Effector memory CD8-positive, alpha-beta T cell (primary cell): Measurements from ENCODE around the gene IL7R.

ENCODE experiments used
- ATAC-seq: fragments of 150-1000 bp; cut with Tn5 transposase; replicated peaks from 2 replicates; pipeline ENCODE4 v1.10.0; 2021; ENCODE audit warnings: mild to moderate bottlenecking, moderate library complexity
- DNase-seq, 3 experiments: peaks; one replicate each; pipeline ENCODE4 v3.0.0; 2021
- H3K27ac Mint-ChIP-seq, 2 donors: one replicate each; pipeline ENCODE4 v1.8.0; 2022; ENCODE audit warnings: mild to moderate bottlenecking in 2 of 2, mixed read lengths in 2 of 2, moderate library complexity in 2 of 2
- H3K27me3 Mint-ChIP-seq, 2 donors: one replicate each; pipeline ENCODE4 v1.8.0; 2022; ENCODE audit warnings: mixed read lengths in 2 of 2
- H3K36me3 Mint-ChIP-seq: one replicate; pipeline ENCODE4 v1.8.0; 2022; ENCODE audit warnings: mild to moderate bottlenecking, moderate library complexity, mixed read lengths; ENCODE audit not compliant: insufficient read depth
- H3K4me1 Mint-ChIP-seq, 2 donors: one replicate each; pipeline ENCODE4 v1.8.0; 2022; ENCODE audit warnings: low read depth in 2 of 2, mixed read lengths in 2 of 2
- H3K4me3 Mint-ChIP-seq, 2 donors: one replicate each; pipeline ENCODE4 v1.8.0; 2022; ENCODE audit warnings: mild to moderate bottlenecking in 2 of 2, mixed read lengths in 2 of 2, moderate library complexity in 2 of 2
- H3K9me3 Mint-ChIP-seq, 2 donors: one replicate each; pipeline ENCODE4 v1.8.0; 2022; ENCODE audit warnings: mixed read lengths in 2 of 2
- total RNA-seq, 9 experiments: gene quantifications; one replicate each; lab custom pipeline; 2026; lab: John Stamatoyannopoulos, UW

Gene IL7R, protein sequence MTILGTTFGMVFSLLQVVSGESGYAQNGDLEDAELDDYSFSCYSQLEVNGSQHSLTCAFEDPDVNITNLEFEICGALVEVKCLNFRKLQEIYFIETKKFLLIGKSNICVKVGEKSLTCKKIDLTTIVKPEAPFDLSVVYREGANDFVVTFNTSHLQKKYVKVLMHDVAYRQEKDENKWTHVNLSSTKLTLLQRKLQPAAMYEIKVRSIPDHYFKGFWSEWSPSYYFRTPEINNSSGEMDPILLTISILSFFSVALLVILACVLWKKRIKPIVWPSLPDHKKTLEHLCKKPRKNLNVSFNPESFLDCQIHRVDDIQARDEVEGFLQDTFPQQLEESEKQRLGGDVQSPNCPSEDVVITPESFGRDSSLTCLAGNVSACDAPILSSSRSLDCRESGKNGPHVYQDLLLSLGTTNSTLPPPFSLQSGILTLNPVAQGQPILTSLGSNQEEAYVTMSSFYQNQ
- 199 to 2,397 (median 749) reads per million in 9 experiments for total RNA-seq

DNA sequence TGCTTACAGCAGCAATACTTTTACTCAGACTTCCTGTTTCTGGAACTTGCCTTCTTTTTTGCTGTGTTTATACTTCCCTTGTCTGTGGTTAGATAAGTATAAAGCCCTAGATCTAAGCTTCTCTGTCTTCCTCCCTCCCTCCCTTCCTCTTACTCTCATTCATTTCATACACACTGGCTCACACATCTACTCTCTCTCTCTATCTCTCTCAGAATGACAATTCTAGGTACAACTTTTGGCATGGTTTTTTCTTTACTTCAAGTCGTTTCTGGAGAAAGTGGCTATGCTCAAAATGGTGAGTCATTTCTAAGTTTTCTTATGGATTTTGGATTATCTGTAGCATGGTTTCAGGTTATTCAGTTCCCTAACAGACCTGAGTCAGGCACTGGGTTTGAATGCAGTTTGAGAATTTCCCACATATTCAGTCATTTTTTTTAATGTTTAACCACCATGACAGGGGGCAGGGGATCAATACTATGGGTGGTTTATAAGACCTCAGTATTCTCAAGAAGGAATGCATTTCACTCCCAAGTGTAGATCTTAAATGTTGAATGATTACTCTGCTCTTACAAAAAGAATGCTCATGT is at the start of gene IL7R:
IL7R (plus strand) TSS at position 127 of the 587 bp plus-strand sequence; CDS start at position 214, 87 bp downstream.
- ATAC-seq: peak; percentile 26
- DNase-seq: peak in 2 of 3 experiments; percentile 17 to 35
- H3K27ac Mint-ChIP-seq: peak within 1 kb of the TSS; percentile 98 to 100
- no peaks in the 10 kb centered on the region for H3K27me3 Mint-ChIP-seq
- H3K4me1 Mint-ChIP-seq: peaks cover 48 to 53% of the 10 kb centered on the region in 2 donors
- H3K36me3 Mint-ChIP-seq: peaks cover 91% of the 10 kb centered on the region
- peak within 1 kb of the TSS; percentile 74 to 76 for H3K4me3 Mint-ChIP-seq
- H3K9me3 Mint-ChIP-seq: no peaks in the 10 kb centered on the region

DNA sequence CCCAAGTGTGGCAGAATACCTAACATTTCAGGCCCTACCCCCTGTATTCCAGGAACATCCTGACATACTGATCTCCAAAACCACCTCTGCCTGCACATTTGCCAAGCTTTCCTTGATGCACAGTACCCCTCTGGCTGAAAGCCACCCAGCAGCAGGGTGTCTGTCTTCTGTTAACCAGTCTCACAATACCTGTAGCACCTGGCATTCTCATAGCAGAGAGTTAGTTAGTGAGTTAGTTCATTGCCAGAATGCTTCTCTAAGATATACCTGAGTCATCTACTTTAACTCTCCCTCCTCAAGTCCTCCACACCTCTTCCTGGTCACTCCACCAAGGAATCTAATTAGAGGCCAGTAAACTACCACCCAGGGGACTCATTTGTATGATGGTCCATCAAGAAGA is 46.1 kb upstream of the IL7R start:
- peak overlapping the region; percentile 65 to 66 for H3K4me3 Mint-ChIP-seq
- peak overlapping the region; percentile 96 to 98 for H3K27ac Mint-ChIP-seq
- no peak for DNase-seq
- H3K9me3 Mint-ChIP-seq: no peaks in the 10 kb centered on the region
- peak; percentile 39 for ATAC-seq
- peaks cover 22 to 31% of the 10 kb centered on the region in 2 donors for H3K4me1 Mint-ChIP-seq
- peaks cover 16% of the 10 kb centered on the region for H3K36me3 Mint-ChIP-seq
- H3K27me3 Mint-ChIP-seq: no peaks in the 10 kb centered on the region

DNA sequence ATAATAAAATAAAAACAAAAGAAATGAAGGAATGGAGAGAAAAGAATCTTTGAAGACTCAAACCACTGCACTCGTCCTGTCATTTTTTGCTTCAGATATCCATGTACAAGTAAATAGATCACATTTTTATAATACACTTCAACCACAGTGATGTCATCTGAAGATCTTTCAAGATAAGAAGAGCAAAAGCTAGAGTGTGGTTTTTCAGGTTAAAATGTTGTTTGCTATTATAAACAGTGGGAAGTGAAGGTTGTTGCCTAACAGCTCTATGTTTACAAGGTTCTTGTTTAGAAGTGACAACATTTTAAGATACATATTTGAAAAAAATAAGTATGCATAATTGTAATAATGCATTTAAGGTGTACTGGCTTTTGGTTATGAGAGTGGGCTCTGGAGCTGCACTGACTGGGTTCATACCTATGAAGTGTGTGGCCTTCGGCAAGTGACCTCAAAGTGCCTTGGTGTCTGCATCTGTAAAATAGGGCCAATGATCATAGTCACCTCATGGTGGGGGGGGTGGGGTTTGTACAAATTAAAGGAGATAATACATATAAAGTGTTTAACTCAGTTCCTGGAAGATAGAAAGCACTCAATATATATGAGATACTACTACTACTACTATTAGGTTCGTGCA is 45.5 kb upstream of the IL7R start:
- ATAC-seq: peak; percentile 85
- peak overlapping the region; percentile 66 to 73 for H3K4me3 Mint-ChIP-seq
- no peaks in the 10 kb centered on the region for H3K27me3 Mint-ChIP-seq
- peak overlapping the region; percentile 96 to 98 for H3K27ac Mint-ChIP-seq
- H3K4me1 Mint-ChIP-seq: peaks cover 22 to 31% of the 10 kb centered on the region in 2 donors
- no peaks in the 10 kb centered on the region for H3K9me3 Mint-ChIP-seq
- peak; percentile 38 to 46 (median 38) for DNase-seq
- peaks cover 16% of the 10 kb centered on the region for H3K36me3 Mint-ChIP-seq

DNA sequence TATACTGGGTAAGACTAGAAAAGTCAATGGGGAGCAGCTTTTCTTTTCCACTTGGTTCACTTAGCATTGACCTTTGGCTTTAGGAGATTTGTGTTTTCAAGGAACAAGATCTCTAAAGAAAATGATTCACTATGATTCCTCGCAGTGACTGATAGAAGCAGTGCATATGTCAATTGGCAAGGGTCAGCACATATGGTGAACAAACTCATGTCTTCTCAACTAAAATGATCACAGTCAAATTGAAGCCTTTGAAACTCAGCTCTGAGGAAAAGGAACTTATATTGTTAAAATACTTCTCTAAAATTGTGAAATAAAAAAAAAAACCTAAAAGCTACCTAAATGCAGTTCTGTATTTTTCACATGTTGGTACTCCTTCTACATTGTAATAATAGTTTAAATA is 43.2 kb upstream of the IL7R start:
- peaks cover 16% of the 10 kb centered on the region for H3K36me3 Mint-ChIP-seq
- DNase-seq (no peak), ATAC-seq (no peak)
- no peak overlapping the region for H3K4me3 Mint-ChIP-seq
- H3K4me1 Mint-ChIP-seq: peaks cover 20 to 28% of the 10 kb centered on the region in 2 donors
- H3K9me3 Mint-ChIP-seq: no peaks in the 10 kb centered on the region
- H3K27me3 Mint-ChIP-seq: no peaks in the 10 kb centered on the region
- peak overlapping the region in 1 of 2 donors; percentile 59 for H3K27ac Mint-ChIP-seq

DNA sequence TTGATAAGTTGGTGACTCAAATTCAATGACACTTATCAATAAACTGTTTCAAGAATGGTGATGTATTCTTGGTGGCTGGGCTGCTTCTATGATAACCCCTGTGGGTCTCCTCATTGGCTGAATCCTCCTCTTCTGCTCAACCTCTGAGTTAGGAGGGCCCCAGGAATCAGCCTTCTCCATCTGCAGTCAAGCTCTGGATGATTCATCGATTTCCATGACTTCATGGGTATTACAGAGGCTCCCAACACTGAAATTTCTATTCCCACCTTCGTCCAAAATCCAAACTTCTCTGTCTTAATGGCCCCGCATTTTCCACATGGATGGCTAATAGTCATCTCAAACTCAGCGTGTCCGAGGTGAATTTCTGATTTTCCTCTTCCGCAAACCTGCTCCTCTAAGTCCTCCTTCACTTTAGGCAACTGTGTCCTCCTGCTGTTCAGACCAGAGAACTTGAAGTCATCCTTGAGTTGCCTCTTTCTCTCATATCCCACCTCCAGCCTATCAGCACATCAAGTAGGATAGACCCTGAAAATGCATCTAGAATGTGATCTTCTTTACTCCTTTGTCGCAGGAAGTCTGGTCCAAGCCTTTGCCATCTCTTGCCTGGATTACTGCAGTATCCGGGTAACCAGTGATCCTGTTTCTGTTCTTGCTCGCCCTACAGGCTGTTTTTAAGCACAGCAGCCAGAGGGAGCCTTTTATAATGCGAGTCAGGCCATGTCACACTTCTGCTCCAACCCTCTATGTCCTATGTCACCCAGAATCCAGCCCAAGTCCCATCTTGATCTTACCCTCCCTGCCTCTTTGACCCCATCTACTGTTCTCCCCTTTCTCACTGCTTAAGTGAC is 41.4 kb upstream of the IL7R start:
- no peaks in the 10 kb centered on the region for H3K27me3 Mint-ChIP-seq
- DNase-seq: peak in 2 of 3 experiments; percentile 26 to 27
- H3K36me3 Mint-ChIP-seq: peaks cover 15% of the 10 kb centered on the region
- peaks cover 0 to 7% of the 10 kb centered on the region in 2 donors for H3K9me3 Mint-ChIP-seq
- peaks cover 23 to 32% of the 10 kb centered on the region in 2 donors for H3K4me1 Mint-ChIP-seq
- no peak overlapping the region for H3K27ac Mint-ChIP-seq
- no peak for ATAC-seq
- H3K4me3 Mint-ChIP-seq: no peak overlapping the region

DNA sequence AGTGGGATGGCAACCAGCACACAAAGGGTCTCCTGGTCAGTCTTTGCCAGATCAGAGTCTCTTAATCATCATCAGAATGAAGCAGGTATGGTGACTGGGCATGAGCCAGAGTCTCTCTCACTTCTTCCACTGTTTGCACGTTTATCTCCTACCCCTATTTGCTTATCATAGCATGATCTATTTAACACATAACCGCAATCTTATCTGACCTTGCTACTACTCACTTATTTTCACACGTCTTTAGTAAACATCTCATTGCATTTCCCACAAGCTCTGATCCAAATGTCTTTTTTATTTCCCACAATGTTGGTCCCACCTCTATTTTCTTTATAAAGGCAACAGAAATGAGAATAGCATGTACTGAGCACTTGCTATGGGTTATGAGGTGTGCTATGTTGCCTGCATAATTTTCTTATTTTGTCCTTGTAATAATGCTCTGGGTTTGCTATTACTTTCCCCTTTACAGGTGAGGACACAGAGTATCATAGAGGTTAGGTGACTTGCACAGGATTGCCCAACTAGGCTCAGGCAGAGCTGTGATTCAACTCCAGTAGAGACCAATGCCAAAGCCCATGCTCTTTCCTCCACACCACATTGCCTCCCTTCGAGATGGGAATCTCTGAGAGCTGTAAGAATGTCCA is 39.7 kb upstream of the IL7R start:
- H3K27ac Mint-ChIP-seq: no peak overlapping the region
- ATAC-seq (peak; percentile 76), DNase-seq (no peak)
- no peaks in the 10 kb centered on the region for H3K27me3 Mint-ChIP-seq
- H3K9me3 Mint-ChIP-seq: peaks cover 0 to 7% of the 10 kb centered on the region in 2 donors
- peaks cover 29 to 37% of the 10 kb centered on the region in 2 donors for H3K4me1 Mint-ChIP-seq
- peaks cover 3% of the 10 kb centered on the region for H3K36me3 Mint-ChIP-seq
- H3K4me3 Mint-ChIP-seq: no peak overlapping the region

DNA sequence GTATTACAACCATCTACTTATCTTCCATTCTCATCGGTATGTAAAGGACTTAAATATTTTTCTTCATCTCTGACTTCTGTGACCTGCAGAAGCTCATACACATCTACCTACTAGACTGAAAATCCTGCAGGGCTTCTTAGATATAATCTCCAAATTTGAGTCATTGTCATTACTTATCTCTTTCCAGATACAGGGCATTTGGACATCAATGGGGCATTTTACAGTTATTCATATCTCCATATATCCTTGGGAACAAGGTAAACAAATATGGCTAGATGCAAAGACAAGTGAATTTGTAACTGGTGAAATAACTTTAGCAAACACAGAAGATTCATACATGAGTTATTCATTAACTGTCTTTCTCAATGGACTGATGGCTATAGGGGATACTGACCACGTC is 37.7 kb upstream of the IL7R start:
- H3K27me3 Mint-ChIP-seq: no peaks in the 10 kb centered on the region
- ATAC-seq: no peak
- H3K4me3 Mint-ChIP-seq: peak overlapping the region; percentile 29 to 50
- no peak for DNase-seq
- peaks cover 0 to 7% of the 10 kb centered on the region in 2 donors for H3K9me3 Mint-ChIP-seq
- H3K27ac Mint-ChIP-seq: peak overlapping the region; percentile 52 to 85
- H3K4me1 Mint-ChIP-seq: peaks cover 44 to 47% of the 10 kb centered on the region in 2 donors
- peaks cover 3% of the 10 kb centered on the region for H3K36me3 Mint-ChIP-seq

DNA sequence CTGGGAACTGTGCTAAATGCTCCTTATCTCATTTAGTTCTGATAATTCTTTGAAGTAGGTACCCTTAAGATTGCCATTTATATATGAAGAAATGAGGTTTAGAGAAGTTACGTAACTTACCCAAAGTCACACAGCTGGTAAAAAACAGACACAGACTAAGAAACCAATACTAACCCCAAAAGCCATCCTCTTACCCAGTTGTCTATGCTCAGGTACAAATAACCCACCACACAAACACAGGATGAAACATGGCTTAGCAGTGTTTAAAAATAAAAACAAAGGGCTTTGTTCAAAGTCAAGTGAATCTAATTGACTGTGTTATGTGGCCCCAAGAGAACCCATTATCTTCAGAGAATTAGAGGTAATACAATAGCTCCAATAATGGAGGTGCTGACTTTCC is 37.0 kb upstream of the IL7R start:
- Mint-ChIP-seq H3K9me3 (peaks cover 0 to 7% of the 10 kb centered on the region in 2 donors), H3K4me1 (peaks cover 47 to 49% of the 10 kb centered on the region in 2 donors), H3K36me3 (peaks cover 3% of the 10 kb centered on the region), H3K27ac (peak overlapping the region; percentile 52 to 85), H3K27me3 (no peaks in the 10 kb centered on the region), H3K4me3 (peak overlapping the region; percentile 29 to 50)
- no peak for DNase-seq
- ATAC-seq: peak; percentile 39

DNA sequence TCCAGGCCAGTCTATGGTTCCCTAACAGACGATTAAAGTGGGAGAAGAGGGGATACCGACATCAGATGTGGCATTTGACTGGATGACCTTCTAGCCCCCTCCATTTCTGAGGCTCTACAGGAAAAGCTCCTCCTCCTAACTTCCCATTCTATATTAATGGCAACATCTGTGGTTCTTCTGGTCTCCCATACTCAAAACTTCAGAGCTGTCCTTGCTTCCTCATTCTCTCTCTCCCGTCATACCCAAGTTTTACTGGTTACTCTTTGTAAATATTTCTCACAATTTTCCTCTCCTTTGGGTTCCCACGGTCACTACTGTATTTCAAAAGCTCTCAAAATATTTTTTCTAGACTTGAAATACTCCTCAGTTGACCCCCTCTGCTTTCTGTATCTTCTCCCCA is 36.0 kb upstream of the IL7R start:
- Mint-ChIP-seq H3K27me3 (no peaks in the 10 kb centered on the region), H3K4me3 (peak overlapping the region; percentile 29 to 41), H3K9me3 (peaks cover 0 to 7% of the 10 kb centered on the region in 2 donors), H3K27ac (peak overlapping the region; percentile 50 to 85), H3K4me1 (peaks cover 53 to 56% of the 10 kb centered on the region in 2 donors), H3K36me3 (peaks cover 3% of the 10 kb centered on the region)
- ATAC-seq: no peak
- no peak for DNase-seq

DNA sequence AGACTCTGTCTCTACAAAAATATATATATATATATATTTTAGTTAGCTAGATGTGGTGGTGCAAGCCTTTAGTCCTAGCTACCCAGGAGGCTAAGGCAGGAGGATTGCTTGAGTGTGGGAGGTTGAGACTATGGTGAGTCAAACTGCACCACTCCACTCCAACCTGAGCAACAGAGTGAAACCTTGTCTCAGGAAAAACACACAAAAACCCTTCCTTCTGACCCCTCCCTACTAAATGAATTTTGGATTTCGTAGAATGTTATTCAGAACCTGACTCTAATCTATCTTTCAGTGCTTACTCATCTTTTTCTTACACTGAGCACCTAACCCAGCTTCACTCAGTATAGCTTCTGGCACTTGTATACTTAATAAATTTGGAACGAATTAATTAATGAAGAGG is 35.2 kb upstream of the IL7R start:
- Mint-ChIP-seq H3K4me3 (peak overlapping the region; percentile 1 to 57), H3K27ac (peak overlapping the region; percentile 86 to 87), H3K27me3 (no peaks in the 10 kb centered on the region), H3K4me1 (peaks cover 59 to 62% of the 10 kb centered on the region in 2 donors), H3K9me3 (peaks cover 0 to 7% of the 10 kb centered on the region in 2 donors), H3K36me3 (peaks cover 6% of the 10 kb centered on the region)
- ATAC-seq: no peak
- DNase-seq: no peak

DNA sequence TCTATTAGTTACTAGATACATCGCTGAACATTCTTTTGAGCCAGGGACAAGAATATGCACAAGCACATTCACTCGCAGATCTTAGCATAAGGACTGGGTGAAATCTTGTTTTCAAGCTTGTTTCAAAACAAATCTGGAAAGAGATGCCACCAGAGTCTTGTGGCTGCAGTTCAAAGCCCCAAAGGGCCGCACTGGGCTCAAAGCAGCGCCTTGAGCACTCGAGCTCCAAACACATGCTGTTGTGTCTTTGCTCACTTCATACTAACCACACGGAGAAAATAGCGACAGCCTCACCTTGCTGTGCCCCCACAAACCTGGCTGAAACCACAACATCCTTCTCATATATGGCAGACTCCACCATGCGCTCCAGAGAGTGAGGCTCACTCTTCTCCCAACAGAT is 34.2 kb upstream of the IL7R start:
- H3K27me3 Mint-ChIP-seq: no peaks in the 10 kb centered on the region
- H3K4me3 Mint-ChIP-seq: peak overlapping the region; percentile 57 to 70
- H3K9me3 Mint-ChIP-seq: peaks cover 0 to 7% of the 10 kb centered on the region in 2 donors
- H3K36me3 Mint-ChIP-seq: peaks cover 6% of the 10 kb centered on the region
- H3K27ac Mint-ChIP-seq: peak overlapping the region; percentile 86 to 87
- peak in 2 of 3 experiments; percentile 17 to 23 for DNase-seq
- H3K4me1 Mint-ChIP-seq: peaks cover 67 to 71% of the 10 kb centered on the region in 2 donors
- peak; percentile 72 for ATAC-seq

DNA sequence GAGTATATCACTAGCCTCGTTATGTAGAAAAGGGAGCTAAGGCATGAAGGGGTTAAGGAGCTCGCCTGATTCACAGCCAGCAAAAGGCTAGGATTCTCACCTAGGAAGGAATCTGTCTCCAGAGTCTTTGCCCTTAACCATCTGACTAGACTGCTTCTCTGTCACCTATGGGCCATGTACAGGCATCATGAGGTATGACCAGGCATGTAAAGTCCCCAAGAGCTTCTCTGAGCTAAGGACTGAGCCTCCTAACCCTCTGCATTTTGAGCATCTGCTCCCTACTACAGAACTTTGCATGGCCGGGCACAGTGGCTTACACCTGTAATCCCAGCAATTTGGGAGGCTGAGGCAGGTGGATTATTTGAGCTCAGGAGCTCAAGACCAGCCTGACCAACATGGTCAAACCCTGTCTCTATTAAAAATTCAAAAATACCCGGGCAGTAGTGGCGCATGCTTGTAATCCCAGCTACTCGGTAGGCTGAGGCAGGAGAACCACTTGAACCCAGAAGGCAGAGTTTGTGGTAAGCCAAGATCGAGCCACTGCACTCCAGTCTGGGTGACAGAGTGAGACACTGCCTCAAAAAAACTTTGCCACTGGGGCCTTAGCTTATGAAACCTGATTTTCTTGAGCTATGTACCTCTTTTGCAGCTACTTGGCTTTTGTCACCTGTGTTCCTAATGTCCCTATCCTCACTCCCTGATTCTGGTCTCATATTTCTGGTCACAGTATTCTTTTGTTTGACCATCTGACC is 33.2 kb upstream of the IL7R start:
- Mint-ChIP-seq H3K4me3 (peak overlapping the region; percentile 57 to 70), H3K4me1 (peaks cover 68 to 71% of the 10 kb centered on the region in 2 donors), H3K9me3 (peaks cover 0 to 7% of the 10 kb centered on the region in 2 donors), H3K27ac (peak overlapping the region; percentile 76 to 86), H3K36me3 (peaks cover 6% of the 10 kb centered on the region), H3K27me3 (no peaks in the 10 kb centered on the region)
- DNase-seq: no peak
- peak; percentile 40 for ATAC-seq
